ENCODE measurements around the gene PARD3B.

- no peak for TF ChIP-seq CTCF (conservative IDR thresholded peaks at IDR 0.05 in 1 of 2, IDR thresholded peaks at IDR 0.05 in 1 of 2; ENCODE audit: low read depth in 1 of 2, low read length in 2 of 2)
- TF ChIP-seq EZH2 (IDR thresholded peaks at IDR 0.05; ENCODE audit: low read length, missing control alignments): no peak
These were observed 975.0 kb downstream of the PARD3B start for GRCh38 chr2:205520311-205520710.

Data from fibroblast of lung (primary cell).